COLO829 (cell line): Measurements from ENCODE around the gene DHTKD1.
A peak's percentile ranks its signal among the peaks of the same experiment; 100 is the strongest.

Source experiments
- DNase-seq: peaks from one replicate; pipeline ENCODE4 v3.0.0; 2012; ENCODE audit warnings: low spot score

The DHTKD1 gene, protein sequence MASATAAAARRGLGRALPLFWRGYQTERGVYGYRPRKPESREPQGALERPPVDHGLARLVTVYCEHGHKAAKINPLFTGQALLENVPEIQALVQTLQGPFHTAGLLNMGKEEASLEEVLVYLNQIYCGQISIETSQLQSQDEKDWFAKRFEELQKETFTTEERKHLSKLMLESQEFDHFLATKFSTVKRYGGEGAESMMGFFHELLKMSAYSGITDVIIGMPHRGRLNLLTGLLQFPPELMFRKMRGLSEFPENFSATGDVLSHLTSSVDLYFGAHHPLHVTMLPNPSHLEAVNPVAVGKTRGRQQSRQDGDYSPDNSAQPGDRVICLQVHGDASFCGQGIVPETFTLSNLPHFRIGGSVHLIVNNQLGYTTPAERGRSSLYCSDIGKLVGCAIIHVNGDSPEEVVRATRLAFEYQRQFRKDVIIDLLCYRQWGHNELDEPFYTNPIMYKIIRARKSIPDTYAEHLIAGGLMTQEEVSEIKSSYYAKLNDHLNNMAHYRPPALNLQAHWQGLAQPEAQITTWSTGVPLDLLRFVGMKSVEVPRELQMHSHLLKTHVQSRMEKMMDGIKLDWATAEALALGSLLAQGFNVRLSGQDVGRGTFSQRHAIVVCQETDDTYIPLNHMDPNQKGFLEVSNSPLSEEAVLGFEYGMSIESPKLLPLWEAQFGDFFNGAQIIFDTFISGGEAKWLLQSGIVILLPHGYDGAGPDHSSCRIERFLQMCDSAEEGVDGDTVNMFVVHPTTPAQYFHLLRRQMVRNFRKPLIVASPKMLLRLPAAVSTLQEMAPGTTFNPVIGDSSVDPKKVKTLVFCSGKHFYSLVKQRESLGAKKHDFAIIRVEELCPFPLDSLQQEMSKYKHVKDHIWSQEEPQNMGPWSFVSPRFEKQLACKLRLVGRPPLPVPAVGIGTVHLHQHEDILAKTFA

DNA sequence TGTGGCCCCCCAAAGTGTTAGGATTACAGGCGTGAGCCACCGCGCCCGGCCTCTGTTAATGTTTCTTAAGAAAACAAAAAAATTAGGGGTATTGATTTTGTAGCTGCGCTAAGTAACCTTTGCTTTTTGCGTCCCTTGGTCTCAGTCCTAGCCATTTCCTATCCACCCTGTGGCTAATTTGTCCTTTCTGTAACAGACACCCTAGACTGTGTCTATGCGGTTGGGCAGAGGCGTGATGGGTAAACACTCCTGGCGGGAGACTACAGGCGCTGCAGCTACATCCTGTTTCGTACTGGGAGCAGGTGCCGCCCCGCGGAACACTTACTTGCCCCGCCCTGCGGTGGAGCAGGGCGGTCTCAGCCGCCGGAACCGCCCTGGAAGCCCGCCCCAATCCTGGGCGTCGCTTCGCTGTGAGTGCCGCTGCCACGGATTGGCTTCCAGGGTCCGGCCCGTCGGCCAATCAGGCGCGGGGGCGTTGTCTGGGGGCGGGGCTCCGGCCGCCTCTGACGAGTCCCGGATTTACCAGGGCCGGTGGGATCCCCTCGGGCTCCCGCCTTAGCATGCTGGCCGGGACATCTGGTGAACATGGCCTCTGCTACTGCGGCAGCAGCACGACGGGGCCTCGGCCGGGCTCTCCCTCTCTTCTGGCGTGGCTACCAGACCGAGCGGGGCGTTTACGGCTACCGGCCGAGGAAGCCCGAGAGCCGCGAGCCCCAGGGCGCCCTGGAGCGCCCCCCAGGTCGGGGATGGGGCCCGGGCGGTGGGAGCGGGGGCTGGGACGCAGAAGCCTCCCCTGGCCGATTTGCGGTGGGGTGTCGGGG is at the start of gene DHTKD1:
Gene DHTKD1, plus strand, starts transcription at position 506 of the 821 bp plus-strand sequence. Its CDS starts 80 bp downstream, at position 586.
- DNase-seq = peak; percentile 95

DNA sequence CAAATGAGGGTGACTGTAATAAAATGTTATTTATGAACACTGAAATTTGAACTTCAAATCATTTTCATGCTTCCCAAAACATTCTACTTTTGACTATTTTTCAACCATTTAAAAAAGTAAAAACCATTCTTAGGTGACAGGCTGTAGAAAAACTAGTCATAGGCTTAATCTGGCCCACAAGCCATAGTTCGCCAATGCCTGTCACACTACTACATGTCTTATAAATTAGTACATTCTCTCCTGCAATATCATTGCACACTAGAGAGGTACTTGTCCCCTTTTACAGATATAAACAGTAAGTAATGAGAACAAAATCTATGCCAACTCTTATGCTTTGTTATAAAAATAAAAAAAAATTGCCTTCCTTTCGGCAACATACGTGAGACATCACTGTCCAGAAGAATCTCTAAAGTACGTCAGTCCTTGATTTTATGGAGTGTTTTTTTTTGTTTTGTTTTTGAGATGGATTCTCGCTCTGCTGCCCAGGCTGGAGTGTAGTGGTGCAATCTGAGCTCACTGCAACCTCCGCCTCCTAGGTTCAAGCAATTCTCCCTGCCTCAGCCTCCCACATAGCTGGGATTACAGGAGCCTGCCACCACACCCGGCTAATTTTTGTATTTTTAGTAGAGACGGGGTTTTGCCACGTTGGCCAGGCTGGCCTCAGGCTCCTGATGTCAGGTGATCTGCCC is 49.3 kb upstream of the DHTKD1 start:
- DNase-seq = no peak

DNA sequence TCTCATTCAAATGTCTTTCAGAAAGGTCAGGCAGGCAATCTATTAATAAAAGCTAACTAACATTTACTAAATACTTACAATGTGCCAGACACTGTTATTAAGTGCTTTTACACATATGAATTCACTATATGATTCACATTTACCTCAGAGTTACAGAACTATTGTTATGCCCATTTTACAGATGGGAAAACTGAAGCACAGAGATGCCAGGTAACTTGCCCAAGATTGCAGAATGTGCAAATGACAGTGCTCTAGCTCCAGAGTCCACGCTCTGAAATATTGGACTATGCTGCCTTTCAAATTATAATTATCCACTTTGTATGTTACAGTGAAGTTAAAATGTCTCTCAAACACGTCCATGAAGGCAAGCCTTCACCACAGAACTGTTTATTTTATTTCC is 48.2 kb upstream of the DHTKD1 start:
- no peak for DNase-seq

DNA sequence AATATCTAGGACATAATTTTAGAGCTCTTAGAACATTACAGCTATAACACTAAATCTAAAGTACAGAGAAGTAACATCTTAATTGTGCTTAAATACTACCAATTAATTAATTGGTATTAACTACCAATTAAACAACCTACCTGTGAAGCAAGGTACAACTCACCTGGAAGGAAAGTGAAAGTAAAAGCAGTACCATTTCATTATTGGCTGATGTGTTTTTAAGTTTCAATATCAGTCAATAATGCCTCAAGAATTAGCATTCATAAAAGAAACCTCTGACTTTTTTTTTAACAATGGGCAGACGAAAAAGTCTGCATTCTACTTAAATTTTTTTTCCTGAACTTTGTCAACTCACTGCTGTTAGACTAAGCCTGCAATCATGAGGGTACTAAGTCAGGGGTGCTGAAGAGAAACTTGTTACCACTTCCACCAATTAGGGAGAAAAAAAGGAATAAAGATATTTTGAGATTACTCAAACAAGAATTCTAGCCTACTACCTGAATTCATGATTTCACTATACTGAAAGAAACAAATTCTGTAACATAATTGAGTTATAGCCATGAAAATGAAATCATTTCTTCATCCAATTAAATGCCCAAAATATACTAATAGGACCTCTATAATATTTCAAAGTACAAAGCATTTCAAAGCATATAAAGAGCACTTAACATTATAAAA is 46.0 kb upstream of the DHTKD1 start:
- no peak for DNase-seq

DNA sequence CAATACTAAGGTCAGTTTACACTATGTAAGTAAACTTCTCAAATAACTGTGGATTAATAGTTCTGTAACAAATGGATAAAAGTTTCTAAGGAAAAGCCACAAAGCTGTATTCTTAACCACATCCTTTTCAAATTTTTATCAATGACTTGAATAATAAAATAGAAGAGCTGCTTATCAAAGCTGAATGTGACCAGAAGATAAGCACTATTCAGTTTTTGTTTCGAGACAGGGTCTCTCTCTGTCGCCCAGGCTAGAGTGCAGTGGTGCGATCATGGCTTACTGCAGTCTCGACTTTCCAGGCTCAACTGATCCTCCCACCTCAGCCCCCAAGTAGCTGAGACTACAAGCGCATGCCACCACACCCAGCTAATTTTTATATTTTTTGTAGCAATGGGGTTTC is 43.2 kb upstream of the DHTKD1 start:
- DNase-seq = no peak

DNA sequence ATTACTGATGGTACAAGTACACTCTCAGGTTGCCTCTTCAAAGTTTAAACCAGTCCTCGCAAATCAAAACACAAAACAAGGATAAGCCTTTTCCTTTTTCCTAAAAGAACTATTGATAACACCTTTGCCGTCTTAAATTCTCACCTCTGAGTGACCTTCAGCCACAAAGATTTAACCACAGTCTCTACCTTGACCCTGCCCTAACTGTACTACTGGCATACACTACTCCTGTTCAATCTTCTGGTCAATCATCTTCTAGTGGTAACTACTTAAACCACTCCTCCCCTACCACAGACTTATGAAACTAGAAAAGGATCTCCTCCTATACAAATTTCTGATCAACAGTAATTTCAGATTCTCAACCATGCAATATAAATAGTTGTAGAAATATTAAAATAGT is 41.2 kb upstream of the DHTKD1 start:
- no peak for DNase-seq

DNA sequence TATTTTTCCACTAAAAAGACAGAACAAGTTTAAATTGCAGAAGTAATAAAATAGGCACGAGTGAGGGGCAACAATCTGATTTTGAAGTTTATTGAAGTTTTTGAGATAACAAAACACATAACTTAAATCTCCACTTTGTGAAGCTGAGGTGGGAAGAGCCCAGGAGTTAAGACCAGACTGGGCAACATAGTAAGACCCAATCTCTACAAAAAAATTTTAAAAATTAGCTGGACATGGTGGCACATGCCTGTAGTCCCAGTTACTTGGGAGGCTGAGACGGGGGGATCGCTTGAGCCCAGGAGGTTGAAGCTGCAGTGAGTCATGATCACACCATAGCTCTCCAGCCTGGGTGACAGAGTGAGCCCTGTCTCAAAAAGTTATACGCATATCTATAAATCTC is 37.4 kb upstream of the DHTKD1 start:
- DNase-seq = no peak

DNA sequence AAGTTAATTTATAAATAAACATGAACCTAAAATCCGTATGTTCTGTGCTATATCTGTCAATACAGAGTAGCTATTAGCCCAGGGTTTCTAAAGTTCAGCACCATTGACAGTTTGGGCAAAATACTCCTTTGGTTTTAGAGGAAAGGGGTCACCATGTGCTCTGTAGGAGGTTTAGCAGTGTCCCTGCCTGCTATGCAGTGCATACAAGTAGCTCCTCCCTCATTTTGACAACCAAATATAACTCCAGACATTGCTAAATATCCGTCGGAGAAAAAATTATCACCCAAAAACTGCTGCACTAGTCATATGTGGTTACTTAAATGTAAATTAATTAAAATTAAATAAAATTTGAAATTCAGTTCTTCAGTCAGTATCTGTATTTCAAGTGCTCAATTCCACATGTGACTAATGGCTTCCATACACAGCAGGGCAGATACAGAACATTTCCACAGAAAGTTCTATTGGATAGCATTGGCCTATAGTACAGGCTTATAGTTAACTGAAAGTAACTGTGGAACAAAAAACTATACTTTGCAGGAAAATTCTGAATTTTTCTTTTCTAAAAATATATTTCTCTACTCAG is 32.6 kb upstream of the DHTKD1 start:
- no peak for DNase-seq

DNA sequence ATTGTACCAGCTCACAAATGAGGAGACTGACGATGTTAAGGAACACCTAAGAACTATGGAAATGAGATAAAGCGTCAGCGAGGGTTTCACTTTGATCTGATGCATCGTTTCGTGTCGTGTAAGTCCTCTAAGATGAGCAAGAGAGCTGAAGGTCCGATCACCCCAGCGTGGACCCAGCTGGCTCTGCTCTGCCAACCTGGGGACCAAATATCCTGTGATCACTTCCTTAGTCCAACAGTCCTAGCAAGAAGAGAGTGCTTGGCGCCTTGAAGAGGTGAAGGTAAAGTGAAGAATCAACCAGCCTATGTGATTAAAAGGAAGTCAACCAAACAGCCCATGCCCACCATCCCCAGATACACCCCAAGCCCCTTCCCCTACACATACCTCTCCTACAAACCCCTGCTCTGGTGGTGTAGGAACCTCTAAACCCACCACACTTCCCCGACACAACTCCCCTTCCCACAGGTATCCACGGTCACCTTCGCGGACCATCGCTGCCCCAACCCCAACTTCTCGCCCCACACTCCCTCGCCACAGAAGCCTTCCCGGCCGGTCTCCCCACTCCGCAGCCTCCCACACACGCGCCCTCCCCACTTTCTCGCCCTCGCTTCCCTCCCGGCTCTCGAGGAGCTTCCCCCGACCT is 26.9 kb upstream of the DHTKD1 start:
- DNase-seq = peak; percentile 6

DNA sequence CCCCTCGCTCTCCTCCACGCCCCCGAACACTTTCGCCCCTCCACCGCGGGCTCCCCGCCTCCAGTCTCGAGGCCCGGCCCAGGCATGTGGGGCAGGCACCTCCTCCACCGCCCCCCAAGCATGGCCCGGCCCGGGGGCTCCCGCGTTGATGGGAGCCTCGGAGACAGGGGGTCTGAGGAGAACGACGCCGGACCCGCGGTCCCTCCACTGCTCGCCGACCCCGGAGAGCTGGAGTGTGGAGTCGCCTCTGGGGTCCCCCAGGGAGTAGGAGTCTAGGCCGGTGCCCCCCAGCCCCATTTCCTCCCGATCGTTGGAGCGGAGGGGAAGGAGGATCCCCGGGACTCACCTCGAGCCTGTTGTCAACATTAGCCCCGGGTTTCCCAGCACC is 26.4 kb upstream of the DHTKD1 start:
- DNase-seq = no peak

DNA sequence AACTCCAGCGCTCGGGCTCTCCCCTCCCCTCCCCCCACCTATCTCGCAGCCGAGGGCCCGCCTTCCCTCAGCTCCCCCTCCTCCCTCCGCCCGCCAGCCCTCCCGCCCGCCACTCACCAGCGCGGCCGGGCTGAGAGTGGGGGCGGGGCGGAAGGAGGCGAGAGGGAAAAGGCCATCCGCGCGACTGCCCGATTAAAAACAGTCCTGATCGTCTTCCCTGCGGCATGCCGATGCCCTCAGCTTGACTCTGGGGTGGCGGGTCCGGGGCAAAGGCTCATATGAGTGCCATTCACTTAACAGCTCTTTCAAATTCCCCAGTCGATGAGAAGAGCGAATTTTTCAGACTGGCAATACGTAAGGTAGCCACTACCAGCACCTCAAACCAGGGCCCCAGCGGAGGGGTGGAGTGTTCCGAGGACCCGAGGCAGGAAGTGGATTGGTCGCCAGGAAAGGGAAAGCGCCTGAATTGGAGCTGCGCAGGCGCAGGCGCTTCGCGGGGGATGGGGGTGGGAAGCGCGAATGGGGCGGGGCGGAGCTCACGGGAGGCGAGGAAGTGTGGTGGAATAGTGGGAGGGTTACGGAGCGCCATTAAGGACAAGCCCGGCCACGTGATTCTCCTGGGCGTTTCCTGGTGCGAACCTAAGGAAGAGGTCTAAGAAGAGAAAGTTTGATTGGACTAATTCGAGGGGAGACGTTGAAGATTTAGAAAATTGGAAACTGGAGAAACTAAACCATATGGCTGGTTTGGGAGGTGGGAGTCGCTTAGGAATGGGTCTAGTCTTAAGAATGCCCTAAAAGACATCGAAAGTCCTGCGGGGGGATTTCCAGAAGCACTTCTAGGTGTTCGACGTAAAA is 25.7 kb upstream of the DHTKD1 start, which contains the start of gene UPF2:
Gene UPF2, minus strand, starts transcription at position 13 of the 855 bp plus-strand sequence. CDS start 7,386 bp downstream, outside the sequence.
- peak; percentile 98 for DNase-seq

DNA sequence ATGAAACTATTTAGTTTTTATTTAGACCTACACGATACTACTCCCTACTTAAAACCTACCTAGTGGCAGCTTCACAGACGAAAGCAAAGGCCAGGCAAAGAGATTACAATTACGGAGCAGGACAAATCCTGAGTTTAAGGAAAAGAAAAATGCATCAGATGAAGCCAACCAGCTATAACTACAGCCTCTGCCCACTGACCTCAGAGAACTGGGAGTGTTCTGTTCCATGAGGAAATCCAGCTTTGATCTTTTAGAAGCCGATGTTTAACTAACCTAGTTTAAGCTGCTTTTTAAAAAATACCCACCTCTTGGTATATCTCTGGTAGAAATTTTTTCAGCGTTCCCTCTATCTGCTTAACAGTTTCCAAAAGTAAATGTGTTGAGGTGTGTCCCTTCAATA is 23.2 kb upstream of the DHTKD1 start:
- no peak for DNase-seq

DNA sequence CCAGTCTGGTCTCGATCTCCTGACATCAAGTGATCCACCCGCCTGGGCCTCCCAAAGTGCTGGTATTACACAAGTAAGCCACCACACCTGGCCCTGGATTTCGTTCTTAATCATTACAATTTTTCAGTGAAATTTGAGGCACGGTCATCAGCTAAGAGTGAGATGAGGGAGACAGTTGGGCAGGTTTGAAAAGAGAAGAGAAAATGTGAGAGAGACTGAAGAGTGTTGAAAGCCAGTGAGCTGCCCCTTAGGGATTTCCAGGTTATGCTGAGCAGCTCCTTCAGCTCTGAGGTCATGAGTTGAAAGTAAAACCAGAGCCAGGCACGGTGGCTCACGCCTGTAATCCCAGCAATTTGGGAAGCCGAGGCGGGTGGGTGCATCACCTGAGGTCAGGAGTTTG is 20.2 kb upstream of the DHTKD1 start:
- DNase-seq = no peak

DNA sequence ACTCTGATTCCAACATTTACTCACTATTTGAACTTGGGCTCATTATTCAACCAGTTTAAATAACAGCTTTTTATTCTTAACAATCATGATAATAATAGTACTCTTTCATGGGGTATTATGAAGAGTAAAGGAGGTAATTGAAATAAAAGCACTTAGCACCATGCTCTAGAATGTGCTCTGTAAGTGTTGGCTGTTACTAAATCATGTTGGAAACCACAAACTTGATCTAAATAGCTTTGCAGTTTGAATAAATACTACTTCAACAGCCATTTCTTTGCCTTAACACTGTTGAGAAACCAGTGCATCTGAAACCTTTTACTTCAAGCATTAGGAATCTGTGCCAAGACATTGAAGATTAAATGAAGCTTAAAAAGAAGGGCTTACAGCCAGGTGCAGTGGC is 18.2 kb upstream of the DHTKD1 start:
- DNase-seq = no peak

DNA sequence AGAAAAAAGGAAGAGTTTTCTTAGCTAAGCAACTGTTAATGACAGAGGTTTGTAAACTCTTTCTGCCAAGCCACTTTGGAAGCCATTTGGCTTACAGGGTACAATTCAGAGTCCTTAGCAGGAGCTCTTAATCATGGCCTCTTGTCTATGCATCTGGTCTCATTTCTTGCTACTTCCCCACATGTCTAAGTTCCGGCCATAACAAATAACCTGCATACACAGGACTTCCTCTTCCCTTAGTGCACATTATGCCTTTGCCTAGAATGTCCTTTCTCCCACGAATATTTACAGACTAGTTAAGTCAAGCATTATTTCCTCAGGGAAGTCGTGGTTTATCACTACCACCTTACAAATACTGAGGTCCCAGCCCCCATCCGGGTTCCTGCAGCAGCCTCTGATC is 17.5 kb upstream of the DHTKD1 start:
- DNase-seq = no peak

DNA sequence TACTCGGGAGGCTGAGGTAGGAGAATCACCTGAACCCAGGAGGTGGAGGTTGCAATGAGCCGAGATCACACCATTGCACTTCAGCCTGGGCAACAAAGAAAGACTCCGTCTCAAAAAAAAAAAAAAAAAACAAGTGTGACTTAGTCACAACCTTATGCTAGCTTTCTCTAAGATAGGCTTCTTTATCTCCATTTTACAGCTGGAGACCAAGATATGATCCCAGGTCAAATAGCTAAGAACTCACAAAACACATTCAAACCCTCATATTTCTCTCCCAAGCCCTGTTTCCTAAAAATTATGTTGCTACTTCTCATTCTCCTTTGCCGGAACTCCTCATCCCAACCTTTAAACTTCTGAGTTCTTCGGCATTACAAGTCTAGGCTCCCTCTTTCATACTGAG is 13.0 kb upstream of the DHTKD1 start:
- DNase-seq = no peak

DNA sequence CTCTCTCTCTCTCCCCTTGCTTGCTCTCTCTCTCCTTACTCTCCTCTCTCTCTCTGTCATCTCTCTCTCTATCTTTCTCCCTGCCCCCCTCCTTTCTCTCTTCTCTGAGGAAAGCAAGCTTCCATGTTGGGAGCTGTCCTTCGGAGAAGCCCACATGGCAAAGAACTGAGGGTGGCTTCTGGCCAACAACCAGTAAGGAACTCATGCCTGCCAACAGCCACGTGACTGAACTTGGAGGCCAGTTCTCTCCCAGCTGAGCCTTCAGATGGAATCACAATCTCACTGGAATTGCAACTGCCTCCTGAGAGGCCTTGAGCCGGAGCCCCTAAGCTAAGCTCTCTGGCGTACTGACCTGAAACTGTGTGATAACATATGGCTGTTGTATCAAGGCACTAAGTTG is 12.0 kb upstream of the DHTKD1 start:
- no peak for DNase-seq

DNA sequence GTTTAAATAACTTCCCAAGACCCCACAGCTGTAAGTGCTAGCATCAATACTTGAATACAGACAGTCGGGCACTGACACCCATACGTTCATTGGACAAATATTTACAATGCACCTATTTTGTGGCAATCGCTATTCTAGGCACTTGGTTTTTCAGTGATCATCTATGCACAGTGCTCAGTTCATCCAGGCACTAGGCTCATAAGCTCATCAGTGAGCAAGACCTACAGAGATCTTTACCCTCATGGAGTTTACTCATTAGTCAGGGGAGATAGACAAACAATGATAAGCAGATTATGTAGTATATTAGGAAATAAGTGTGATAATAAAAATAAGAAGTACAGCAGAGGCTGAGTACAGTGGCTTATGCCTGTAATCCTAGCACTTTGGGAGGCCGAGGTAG is 7.6 kb upstream of the DHTKD1 start:
- no peak for DNase-seq
